Smooth muscle cell (in vitro differentiated cells): Measurements from ENCODE around the gene THOC2. TPM values are rescaled to one million over a fixed set of nuclear protein-coding genes. Genes with fewer than 3 reads are reported as not detected.

Experiments used
- DNase-seq: peaks from one replicate; lab custom pipeline; 2025; ENCODE audit not compliant: unreplicated experiment; lab: John Stamatoyannopoulos, UW
- H2AFZ ChIP-seq: fragments of 200-600 bp; sonication (generic); 2 replicates; pipeline ENCODE4 v1.6.0; 2016; ENCODE audit warnings: antibody characterized with exemption, low read depth, mild to moderate bottlenecking
- H3F3A ChIP-seq: fragments of 200-600 bp; sonication (generic); 2 replicates; pipeline ENCODE4 v1.6.0; 2017; ENCODE audit warnings: antibody characterized with exemption, low read depth
- H3K27ac ChIP-seq: fragments of 200-600 bp; sonication (generic); 2 replicates; pipeline ENCODE4 v1.5.1; 2016; ENCODE audit warnings: low read depth, mild to moderate bottlenecking
- H3K27me3 ChIP-seq: fragments of 200-600 bp; sonication (generic); 2 replicates; pipeline ENCODE4 v1.6.1; 2016; ENCODE audit warnings: low read depth, mild to moderate bottlenecking
- H3K36me3 ChIP-seq: fragments of 200-600 bp; sonication (generic); 2 replicates; pipeline ENCODE4 v1.5.1; 2016; ENCODE audit warnings: low read depth
- H3K4me1 ChIP-seq: fragments of 200-600 bp; sonication (generic); 2 replicates; pipeline ENCODE4 v1.5.1; 2016; ENCODE audit warnings: low read depth
- H3K4me2 ChIP-seq: fragments of 200-600 bp; sonication (generic); 2 replicates; pipeline ENCODE4 v1.6.0; 2016; ENCODE audit warnings: mild to moderate bottlenecking
- H3K4me3 ChIP-seq: fragments of 200-600 bp; sonication (generic); 2 replicates; pipeline ENCODE4 v1.5.1; 2016; ENCODE audit warnings: mild to moderate bottlenecking
- H3K79me2 ChIP-seq: fragments of 200-600 bp; sonication (generic); 2 replicates; pipeline ENCODE4 v1.6.0; 2016; ENCODE audit warnings: low read depth, mild to moderate bottlenecking
- H3K9ac ChIP-seq: fragments of 200-600 bp; sonication (generic); 2 replicates; pipeline ENCODE4 v1.6.0; 2016; ENCODE audit warnings: low read depth
- H3K9me3 ChIP-seq: fragments of 200-600 bp; sonication (generic); replicated peaks from 2 replicates; pipeline ENCODE4 v1.5.1; 2016; ENCODE audit warnings: low read depth
- H4K20me1 ChIP-seq: fragments of 200-600 bp; sonication (generic); 2 replicates; pipeline ENCODE4 v1.6.0; 2016; ENCODE audit warnings: low read depth
- WGBS: methylation state at CpG from one replicate; pipeline ENCODE4 v1.1.7; 2016; ENCODE audit warnings: low lambda C conversion rate; 5-methylcytosine and 5-hydroxymethylcytosine counted together
- polyA plus RNA-seq: library from polyadenylated mRNA; unstranded; fragments of >200 nt; fragmentation: Nextera tagmentation; extraction: Ambion mirVana; gene quantifications from 2 replicates; pipeline ENCODE4 v1.2.1, GENCODE V29; 2016
- total RNA-seq: library from RNA; depleted of rRNA; stranded (reverse); fragments of >200 nt; gene quantifications from 2 replicates; pipeline ENCODE4 v1.2.3, GENCODE V29; 2014
- TF ChIP-seq, protein P1 (sequence below): fragments of 200-600 bp; sonication (generic); IDR thresholded peaks from 2 replicates; pipeline ENCODE4 v1.5.1; 2017; ENCODE audit warnings: borderline replicate concordance, mild to moderate bottlenecking, antibody characterized with exemption; ENCODE audit not compliant: insufficient read depth, poor library complexity, severe bottlenecking

THOC2 gene
- total and polyA plus RNA-seq, 2 experiments from 2014 or later = 56.8 to 115 TPM

DNA sequence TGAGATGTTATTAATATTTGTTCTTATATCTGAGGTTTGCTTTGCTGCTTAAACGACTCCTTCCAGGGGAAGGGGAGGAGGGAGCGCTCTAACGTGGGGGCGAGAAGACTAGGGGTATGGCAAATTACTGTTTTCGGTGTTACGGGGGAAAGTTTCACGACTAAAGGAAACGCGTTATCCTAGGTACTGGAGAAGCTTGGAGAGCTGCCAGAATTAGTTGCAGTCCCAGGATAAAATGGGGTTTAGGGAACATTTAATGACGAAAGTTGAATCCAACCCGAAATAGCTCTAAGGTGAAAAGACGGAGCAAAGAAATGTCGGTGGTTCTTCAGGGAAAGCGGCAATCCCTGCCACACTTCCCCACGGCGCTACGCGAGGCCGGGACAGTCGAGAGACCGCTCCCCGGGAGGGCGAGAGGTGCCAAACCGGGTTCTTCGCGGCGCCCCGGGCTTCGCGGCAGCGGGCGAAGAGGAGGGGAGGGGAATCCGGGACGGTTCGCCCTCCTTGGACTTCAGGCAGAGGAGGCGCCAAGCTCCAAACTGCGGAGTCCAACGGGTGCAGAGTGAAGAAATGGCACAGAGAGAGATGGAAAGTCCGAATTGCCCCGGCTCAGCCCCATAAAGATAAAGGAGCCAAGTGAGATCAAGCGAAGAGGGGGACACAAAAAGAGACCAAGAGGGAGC, 724 bp downstream of the THOC2 start:
- Histone ChIP-seq H3K9ac (peak overlapping the region; percentile 82), H3K36me3 (no peaks in the 10 kb centered on the region), H3K4me1 (no peaks in the 10 kb centered on the region), H3K4me3 (peak overlapping the region; percentile 79), H3K4me2 (peak overlapping the region; percentile 84), H3K79me2 (peaks cover 46% of the 10 kb centered on the region), H4K20me1 (peaks cover 46% of the 10 kb centered on the region), H3F3A (no peaks in the 10 kb centered on the region), H3K27ac (peak overlapping the region; percentile 81), H3K9me3 (no peaks in the 10 kb centered on the region), H3K27me3 (no peaks in the 10 kb centered on the region), H2AFZ (no peak overlapping the region)
- 29% methylated on average over 41 of the region's 41 CpGs for WGBS
- TF ChIP-seq, protein P1, sequence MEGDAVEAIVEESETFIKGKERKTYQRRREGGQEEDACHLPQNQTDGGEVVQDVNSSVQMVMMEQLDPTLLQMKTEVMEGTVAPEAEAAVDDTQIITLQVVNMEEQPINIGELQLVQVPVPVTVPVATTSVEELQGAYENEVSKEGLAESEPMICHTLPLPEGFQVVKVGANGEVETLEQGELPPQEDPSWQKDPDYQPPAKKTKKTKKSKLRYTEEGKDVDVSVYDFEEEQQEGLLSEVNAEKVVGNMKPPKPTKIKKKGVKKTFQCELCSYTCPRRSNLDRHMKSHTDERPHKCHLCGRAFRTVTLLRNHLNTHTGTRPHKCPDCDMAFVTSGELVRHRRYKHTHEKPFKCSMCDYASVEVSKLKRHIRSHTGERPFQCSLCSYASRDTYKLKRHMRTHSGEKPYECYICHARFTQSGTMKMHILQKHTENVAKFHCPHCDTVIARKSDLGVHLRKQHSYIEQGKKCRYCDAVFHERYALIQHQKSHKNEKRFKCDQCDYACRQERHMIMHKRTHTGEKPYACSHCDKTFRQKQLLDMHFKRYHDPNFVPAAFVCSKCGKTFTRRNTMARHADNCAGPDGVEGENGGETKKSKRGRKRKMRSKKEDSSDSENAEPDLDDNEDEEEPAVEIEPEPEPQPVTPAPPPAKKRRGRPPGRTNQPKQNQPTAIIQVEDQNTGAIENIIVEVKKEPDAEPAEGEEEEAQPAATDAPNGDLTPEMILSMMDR = no peak
- DNase-seq = peak; percentile 4

DNA sequence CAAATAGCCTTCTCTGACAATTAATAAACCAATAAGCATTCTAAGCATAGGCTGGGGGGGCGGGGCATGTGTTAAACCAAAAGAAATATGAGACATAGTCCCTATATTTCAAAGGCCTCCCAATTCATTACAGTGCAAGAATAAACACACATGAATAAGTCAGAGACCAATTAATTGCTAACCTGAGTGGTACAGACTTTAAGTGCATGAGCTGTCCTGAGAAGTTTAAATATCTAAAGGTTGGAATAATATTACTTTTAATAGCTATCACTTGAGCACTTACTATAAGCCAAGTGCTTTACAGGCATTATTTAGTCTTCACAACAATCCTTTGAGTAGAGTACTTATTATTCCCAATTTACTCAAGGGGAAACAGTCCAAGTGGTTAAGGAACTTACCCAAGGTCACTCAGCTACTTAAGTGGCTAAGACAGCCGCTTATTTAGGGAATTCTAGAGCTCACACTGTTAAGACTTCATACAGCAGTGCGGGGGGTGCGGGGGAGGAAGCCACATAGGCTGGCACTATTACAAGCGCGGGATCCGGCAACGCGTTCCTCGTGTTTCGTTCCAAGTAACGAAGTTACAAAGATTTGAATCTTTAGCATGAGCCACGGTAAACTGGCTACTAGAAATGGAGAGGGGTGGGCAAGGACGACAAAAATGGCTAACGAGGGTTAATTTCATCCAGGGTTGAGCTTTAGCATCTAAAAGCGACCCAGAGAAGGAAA, 1.4 kb downstream of the THOC2 start:
- Histone ChIP-seq H3K9ac (peak overlapping the region; percentile 82), H4K20me1 (peaks cover 53% of the 10 kb centered on the region), H3K27me3 (no peaks in the 10 kb centered on the region), H3K4me1 (no peaks in the 10 kb centered on the region), H3K4me2 (peak overlapping the region; percentile 84), H2AFZ (no peak overlapping the region), H3F3A (no peaks in the 10 kb centered on the region), H3K4me3 (peak overlapping the region; percentile 79), H3K36me3 (no peaks in the 10 kb centered on the region), H3K27ac (peak overlapping the region; percentile 81), H3K79me2 (peaks cover 53% of the 10 kb centered on the region), H3K9me3 (no peaks in the 10 kb centered on the region)
- DNase-seq = no peak
- 46% methylated on average over 16 of the region's 16 CpGs for whole genome bisulfite sequencing
- TF ChIP-seq, protein P1 = no peak

DNA sequence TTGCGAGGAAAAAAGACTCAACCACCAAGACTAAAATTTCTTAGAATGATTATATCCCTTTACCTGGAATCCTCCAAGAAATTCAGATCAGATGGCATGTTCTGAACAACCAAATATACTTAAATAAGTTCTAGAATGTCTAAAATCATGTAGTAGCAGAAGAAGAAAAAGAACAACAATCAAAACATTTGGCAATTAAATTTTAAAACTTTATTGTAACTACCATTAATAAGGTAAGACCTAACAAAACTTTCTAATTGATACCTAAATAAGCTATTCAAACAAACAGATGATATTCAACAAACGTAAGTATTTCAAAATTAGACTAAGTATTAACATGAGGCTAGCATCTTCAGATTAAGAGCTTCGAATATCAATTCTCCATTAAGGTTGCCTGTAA, 4.3 kb downstream of the THOC2 start:
- Histone ChIP-seq H2AFZ (no peak overlapping the region), H3K9ac (no peak overlapping the region), H3K36me3 (no peaks in the 10 kb centered on the region), H3K4me2 (no peak overlapping the region), H3K4me1 (no peaks in the 10 kb centered on the region), H3K9me3 (peaks cover 1% of the 10 kb centered on the region), H3F3A (no peaks in the 10 kb centered on the region), H3K27ac (no peak overlapping the region), H3K27me3 (no peaks in the 10 kb centered on the region), H3K4me3 (no peak overlapping the region), H4K20me1 (peaks cover 78% of the 10 kb centered on the region), H3K79me2 (peaks cover 80% of the 10 kb centered on the region)
- 66% methylated on average over 3 of the region's 3 CpGs for WGBS
- DNase-seq = no peak
- TF ChIP-seq, protein P1 = no peak
